Activated T-cell treated with anti-CD3 and anti-CD28 coated beads, Interleukin-2, amount 50 U/mL, for 4 hours (primary cell): ENCODE results near the gene POU6F1. TPM values are rescaled to one million over a fixed set of nuclear protein-coding genes. Genes with fewer than 3 reads are reported as not detected.

Source experiments
- ATAC-seq, 2 donors: fragments of 200-7000 bp; cut with Tn5 transposase; one replicate each; pipeline ENCODE4 v1.10.0; 2021
- DNase-seq: peaks from one replicate; pipeline ENCODE4 v3.0.0-alpha.2; 2020
- H3K27me3 Mint-ChIP-seq: one replicate; pipeline ENCODE4 v1.8.0; 2021; ENCODE audit warnings: low read depth, mixed read lengths
- H3K36me3 Mint-ChIP-seq: one replicate; pipeline ENCODE4 v1.8.0; 2022; ENCODE audit warnings: mixed read lengths; ENCODE audit not compliant: insufficient read depth
- H3K4me1 Mint-ChIP-seq: one replicate; pipeline ENCODE4 v1.8.0; 2021; ENCODE audit warnings: low read depth, mixed read lengths
- H3K4me3 Mint-ChIP-seq: one replicate; pipeline ENCODE4 v1.8.0; 2021; ENCODE audit warnings: mild to moderate bottlenecking, moderate library complexity, mixed read lengths
- H3K9me3 Mint-ChIP-seq: one replicate; pipeline ENCODE4 v1.8.0; 2021; ENCODE audit warnings: mixed read lengths
- total RNA-seq, 3 donors: library from RNA; stranded (reverse); gene quantifications; one replicate each; pipeline ENCODE4 v1.2.1, GENCODE V29; 2021

Gene POU6F1
- total RNA-seq, 3 donors from 2014 or later: 4.1 to 8.5 (median 7.2) TPM

GRCh38 chr12:51197736-51198567 lies 19.9 kb downstream of the POU6F1 start:
- no peaks in the 10 kb centered on the region for H3K9me3 Mint-ChIP-seq
- DNase-seq (no peak), ATAC-seq (no peak)
- H3K36me3 Mint-ChIP-seq: no peaks in the 10 kb centered on the region
- peaks cover 10% of the 10 kb centered on the region for H3K4me1 Mint-ChIP-seq
- H3K27me3 Mint-ChIP-seq: no peaks in the 10 kb centered on the region
- no peak overlapping the region for H3K4me3 Mint-ChIP-seq

DNA sequence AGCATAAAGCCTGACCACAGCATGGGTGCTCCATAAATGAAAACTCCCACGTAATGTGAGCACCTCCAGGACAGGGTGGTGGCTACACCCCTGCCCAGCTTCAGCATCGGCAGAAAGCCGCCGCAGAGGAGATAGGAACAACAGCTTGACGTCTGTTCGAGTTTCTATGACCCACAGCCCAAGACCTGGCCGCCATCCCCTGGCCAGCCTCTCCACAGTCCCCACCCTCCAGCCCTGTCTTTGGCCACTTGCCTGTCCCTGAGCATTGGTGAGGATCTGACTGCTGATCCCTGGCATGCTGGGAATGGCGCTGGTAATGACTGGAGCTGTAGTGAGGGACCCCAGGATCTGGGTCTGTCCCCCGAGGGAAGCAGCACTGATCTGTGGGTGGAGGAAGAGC lies 21.3 kb downstream of the POU6F1 start:
- Mint-ChIP-seq H3K4me3 (no peak overlapping the region), H3K4me1 (peaks cover 5% of the 10 kb centered on the region), H3K27me3 (no peaks in the 10 kb centered on the region), H3K36me3 (peaks cover 5% of the 10 kb centered on the region), H3K9me3 (no peaks in the 10 kb centered on the region)
- ATAC-seq (no peak), DNase-seq (no peak)

DNA sequence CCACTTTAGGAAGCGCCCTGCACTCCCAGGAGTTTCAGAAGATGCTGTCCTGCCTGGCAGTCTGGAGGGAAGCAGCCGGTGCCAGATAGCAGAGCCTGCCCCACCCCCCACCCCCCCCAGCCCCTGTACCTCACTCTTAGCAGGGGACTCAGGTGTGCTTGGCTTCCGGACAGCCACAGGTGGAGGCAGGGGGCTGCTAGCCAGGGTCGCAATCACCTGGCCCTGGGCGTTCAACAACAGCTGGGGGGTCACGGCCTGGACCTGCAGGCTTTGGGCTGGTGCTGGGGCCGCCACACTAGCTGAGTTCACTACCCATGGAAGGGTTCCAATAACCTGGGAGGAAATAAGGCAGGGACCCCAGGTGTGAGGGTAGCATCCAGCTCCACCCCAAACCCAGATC lies 22.0 kb downstream of the POU6F1 start:
- Mint-ChIP-seq H3K4me1 (no peaks in the 10 kb centered on the region), H3K27me3 (no peaks in the 10 kb centered on the region), H3K4me3 (no peak overlapping the region), H3K36me3 (peaks cover 7% of the 10 kb centered on the region), H3K9me3 (no peaks in the 10 kb centered on the region)
- DNase-seq (no peak), ATAC-seq (no peak)

- Mint-ChIP-seq H3K4me1 (no peaks in the 10 kb centered on the region), H3K27me3 (no peaks in the 10 kb centered on the region), H3K4me3 (no peak overlapping the region), H3K9me3 (no peaks in the 10 kb centered on the region), H3K36me3 (peaks cover 12% of the 10 kb centered on the region)
- DNase-seq: no peak
- ATAC-seq: no peak
Observed at GRCh38 chr12:51192284-51192671, 25.6 kb downstream of the POU6F1 start.

DNA sequence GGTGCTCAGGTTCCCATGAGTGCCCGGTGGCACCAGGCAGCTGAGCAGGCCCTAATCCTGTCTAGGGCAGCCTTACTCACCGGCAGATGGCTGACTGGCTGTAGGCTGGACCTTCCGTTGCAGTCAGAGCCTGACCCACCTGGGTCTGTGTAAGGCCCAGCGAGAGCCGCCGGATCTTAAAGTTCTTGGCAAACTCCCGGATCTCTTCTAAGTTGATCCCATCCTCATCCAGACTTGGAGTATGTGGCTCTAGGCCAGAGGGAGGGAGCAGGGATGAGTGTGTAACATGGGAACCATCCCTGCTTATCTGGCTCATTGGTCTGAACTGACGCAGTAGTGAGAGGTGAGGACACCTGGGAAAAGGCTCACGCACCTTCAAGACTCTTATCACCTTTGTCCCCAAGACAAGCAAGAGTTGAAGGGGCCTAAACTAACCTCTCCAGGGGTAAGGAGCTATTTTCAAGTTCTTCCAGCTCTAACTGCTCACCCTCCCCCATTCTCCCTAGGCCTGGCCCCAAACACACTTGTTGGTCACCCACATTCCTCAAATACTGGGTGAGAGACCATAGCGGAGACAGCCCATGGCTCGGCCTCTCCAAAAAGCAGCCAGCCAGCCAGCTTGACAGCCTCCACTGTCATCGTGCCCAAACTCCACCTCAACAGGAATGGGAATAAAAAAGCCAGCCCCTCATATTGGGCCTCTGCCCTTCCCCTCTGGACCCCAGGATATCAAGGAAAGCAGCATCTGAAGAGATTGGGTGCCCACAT lies 26.2 kb downstream of the POU6F1 start:
- Mint-ChIP-seq H3K4me3 (no peak overlapping the region), H3K27me3 (no peaks in the 10 kb centered on the region), H3K4me1 (no peaks in the 10 kb centered on the region), H3K36me3 (peaks cover 12% of the 10 kb centered on the region), H3K9me3 (no peaks in the 10 kb centered on the region)
- ATAC-seq: no peak
- DNase-seq: no peak

DNA sequence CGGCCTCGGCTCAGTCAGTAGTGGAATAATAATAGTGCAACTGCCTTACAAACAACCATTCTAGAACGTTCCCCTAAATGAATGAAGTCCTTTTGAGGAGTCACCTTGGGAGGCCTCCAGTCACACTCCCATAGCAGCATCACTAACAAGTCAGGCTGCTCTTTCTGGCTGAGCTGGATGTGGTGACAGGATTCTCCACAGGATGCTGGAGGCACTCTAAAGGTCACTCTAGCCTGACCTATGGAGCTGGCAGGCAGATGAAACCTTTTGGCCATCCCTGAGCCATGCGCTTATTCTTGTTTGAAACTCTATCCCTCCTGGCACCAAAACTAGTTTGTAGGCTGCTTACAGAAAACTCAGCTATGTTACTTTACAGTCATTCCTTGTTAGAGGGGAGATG lies 27.0 kb downstream of the POU6F1 start:
- peaks cover 12% of the 10 kb centered on the region for H3K36me3 Mint-ChIP-seq
- DNase-seq (no peak), ATAC-seq (no peak)
- no peak overlapping the region for H3K4me3 Mint-ChIP-seq
- no peaks in the 10 kb centered on the region for H3K27me3 Mint-ChIP-seq
- no peaks in the 10 kb centered on the region for H3K4me1 Mint-ChIP-seq
- H3K9me3 Mint-ChIP-seq: no peaks in the 10 kb centered on the region

DNA sequence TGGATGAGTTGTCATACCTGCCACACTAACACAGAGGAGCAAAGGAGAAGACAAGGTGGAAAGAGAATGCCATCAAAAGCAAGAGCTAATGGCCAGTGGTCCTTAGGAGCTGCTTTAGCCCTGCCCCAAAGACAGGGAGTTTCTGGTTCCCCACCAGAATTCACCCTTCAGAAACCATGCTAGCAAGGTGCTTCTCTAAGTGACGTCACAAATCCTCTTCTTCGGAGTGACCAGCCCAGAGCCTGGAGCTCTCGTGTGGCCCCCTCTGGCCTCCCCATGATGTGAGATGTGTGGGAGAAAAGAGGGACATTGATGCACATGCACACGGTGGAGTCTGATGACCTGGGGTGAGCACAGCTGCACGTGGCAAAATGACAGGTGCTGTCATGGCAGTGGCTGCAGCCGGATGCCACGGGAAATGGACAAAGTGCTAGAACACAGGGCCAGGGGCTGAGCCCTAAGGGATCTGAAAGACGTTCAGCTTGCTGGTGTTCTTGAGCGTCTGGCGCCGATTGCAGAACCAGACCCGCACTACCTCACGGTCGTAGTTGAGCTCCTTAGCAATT lies 28.0 kb downstream of the POU6F1 start:
- Mint-ChIP-seq H3K36me3 (peaks cover 12% of the 10 kb centered on the region), H3K4me1 (no peaks in the 10 kb centered on the region)
- ATAC-seq: no peak

DNA sequence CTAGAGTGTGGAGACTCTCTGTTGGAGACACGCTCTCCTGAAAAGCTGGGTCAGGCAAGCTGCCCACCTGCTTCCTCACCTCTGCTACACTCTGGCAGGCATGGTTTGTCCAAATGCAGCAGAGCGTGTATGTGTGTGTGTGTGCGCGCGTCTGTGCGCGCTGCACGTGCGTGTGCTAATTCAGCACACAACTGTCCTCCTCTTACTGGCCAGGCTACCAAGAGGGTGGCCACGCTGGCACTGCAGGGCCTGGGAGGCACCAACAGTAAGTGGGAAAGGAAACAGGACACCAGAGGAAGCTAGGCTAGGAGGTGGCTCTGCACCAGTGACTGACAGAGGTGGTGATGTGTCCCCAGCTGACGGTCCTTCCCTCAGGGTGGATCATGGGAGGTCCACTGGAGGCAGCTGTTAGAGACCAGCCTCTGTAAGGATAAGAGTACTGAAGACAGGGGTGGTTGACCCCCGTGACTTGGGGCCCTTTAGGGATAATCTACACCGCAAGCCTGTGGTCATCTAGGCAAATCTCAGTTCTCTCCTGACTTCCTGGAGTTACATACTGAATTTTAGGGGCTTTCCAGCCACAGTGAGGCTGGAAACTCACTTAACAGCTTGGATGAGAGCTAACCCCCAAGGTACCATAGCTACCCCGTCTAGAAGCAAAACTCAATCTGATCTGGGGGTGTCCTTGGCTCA lies 29.4 kb downstream of the POU6F1 start:
- DNase-seq (no peak), ATAC-seq (no peak)
- no peaks in the 10 kb centered on the region for H3K27me3 Mint-ChIP-seq
- H3K9me3 Mint-ChIP-seq: no peaks in the 10 kb centered on the region
- no peaks in the 10 kb centered on the region for H3K4me1 Mint-ChIP-seq
- H3K4me3 Mint-ChIP-seq: no peak overlapping the region
- peaks cover 12% of the 10 kb centered on the region for H3K36me3 Mint-ChIP-seq

More for the DNA sequence above, 28.0 kb downstream of the POU6F1 start:
- Mint-ChIP-seq H3K9me3 (no peaks in the 10 kb centered on the region), H3K27me3 (no peaks in the 10 kb centered on the region), H3K4me3 (no peak overlapping the region)
- DNase-seq: no peak

DNA sequence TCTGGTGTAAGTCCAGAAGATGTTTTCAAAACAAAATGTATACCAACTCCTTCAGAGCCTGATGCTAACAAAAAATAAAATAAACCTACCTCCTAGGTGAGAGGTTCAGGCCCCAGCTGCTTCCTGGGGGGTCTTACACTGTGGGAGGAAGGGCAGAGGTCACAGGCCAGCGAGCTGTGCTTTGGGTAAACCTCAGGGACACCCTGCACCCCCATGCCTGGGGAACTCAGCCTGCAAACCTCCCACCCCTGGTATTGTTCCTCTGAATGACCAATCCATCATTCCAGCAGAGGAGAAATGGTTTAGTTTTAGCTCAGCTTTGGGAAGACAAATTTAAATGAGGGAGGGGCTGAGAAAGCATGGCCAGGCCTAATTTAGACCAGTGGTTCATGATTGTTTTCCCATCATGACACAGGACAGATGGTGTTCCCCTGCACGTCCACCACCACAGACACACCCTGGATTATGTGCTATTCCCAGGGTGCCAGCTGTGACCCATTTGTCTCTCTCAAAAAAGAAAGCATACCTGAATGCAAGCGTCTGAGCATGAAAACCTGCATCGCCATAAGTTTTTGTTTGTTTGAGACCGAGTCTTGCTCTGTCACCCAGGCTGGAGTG lies 30.4 kb downstream of the POU6F1 start:
- H3K27me3 Mint-ChIP-seq: no peaks in the 10 kb centered on the region
- DNase-seq (no peak), ATAC-seq (no peak)
- H3K9me3 Mint-ChIP-seq: no peaks in the 10 kb centered on the region
- H3K4me3 Mint-ChIP-seq: no peak overlapping the region
- H3K36me3 Mint-ChIP-seq: peaks cover 12% of the 10 kb centered on the region
- H3K4me1 Mint-ChIP-seq: no peaks in the 10 kb centered on the region

DNA sequence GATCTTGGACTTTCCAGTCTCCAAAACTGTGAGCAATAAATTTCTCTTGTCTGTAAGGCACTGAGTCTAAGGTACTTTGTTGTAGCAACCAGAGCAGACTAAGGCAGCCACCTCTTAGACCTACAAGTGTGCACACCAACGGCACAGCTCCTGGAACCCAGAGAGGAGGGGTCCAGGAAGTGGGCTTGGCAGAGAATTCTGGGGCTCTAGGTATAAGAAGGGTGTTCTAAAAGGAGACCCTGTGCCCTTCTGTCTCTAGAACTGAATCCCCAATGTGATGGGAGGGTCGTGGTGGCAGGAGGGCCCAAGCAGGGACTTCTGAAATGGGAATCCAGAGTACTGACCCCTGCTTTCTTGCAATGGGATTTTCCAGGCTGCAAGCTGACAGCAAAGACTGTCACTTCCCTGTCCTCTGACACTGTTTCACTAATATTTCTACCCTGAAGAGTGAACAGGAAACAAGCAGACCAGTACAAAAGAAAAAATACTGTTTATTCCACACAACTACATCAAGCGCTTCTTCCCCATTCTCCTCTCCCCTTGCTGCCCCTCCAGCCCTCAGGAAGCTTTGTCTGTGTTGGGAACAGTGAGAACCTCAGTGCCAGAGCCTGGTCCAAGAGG lies 31.3 kb downstream of the POU6F1 start:
- H3K36me3 Mint-ChIP-seq: peaks cover 7% of the 10 kb centered on the region
- H3K4me3 Mint-ChIP-seq: no peak overlapping the region
- DNase-seq (no peak), ATAC-seq (no peak)
- H3K9me3 Mint-ChIP-seq: no peaks in the 10 kb centered on the region
- H3K27me3 Mint-ChIP-seq: no peaks in the 10 kb centered on the region
- no peaks in the 10 kb centered on the region for H3K4me1 Mint-ChIP-seq

DNA sequence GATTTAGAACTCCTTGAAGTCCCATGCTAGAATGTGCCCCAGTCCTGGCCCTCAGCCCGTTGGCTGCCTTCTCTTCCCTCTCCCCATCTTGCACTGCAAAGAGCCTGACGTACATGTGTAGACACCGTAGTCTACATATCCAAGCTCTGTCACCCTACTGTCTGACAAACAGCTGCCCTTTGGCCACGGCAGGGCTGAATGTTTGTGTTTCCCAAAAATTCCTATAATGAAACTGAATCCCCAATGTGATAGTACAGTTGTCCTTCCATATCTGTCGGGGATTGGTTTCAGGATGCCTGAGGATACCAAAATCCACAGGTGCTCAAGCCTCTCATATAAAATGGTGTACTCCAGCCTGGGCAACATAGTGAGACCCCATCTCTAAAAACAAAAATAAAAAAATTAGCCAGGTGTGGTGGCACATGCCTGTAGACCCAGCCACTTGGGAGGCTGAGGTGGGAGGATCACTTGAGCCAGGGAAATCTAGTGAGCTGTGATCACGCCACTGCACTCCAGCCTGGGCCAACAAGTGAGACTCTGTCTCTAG lies 32.6 kb downstream of the POU6F1 start:
- H3K4me3 Mint-ChIP-seq: no peak overlapping the region
- no peaks in the 10 kb centered on the region for H3K4me1 Mint-ChIP-seq
- DNase-seq (no peak), ATAC-seq (no peak)
- no peaks in the 10 kb centered on the region for H3K27me3 Mint-ChIP-seq
- H3K9me3 Mint-ChIP-seq: no peaks in the 10 kb centered on the region
- peaks cover under 1% of the 10 kb centered on the region for H3K36me3 Mint-ChIP-seq

DNA sequence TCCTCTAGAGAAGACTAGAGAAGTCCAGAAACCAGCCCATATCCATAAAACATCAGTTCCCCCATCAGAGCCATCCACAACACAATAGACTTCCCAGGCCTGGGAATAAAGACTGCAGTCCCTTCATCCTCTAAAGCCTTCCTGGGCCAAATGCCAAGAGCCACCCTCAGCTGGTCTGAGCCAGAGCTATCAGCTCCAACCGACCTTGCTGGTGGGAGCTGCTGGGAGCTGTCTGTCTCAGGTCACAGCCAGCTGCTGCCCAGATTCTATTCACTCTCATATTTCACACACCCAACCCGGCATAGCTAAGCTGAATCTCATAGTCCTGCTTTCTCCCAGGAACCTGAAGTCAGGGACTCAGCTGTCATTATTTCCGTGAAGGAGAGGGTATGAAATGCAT lies 34.0 kb downstream of the POU6F1 start:
- no peaks in the 10 kb centered on the region for H3K9me3 Mint-ChIP-seq
- no peak overlapping the region for H3K4me3 Mint-ChIP-seq
- no peaks in the 10 kb centered on the region for H3K36me3 Mint-ChIP-seq
- H3K27me3 Mint-ChIP-seq: no peaks in the 10 kb centered on the region
- no peaks in the 10 kb centered on the region for H3K4me1 Mint-ChIP-seq
- DNase-seq: no peak
- ATAC-seq: no peak

DNA sequence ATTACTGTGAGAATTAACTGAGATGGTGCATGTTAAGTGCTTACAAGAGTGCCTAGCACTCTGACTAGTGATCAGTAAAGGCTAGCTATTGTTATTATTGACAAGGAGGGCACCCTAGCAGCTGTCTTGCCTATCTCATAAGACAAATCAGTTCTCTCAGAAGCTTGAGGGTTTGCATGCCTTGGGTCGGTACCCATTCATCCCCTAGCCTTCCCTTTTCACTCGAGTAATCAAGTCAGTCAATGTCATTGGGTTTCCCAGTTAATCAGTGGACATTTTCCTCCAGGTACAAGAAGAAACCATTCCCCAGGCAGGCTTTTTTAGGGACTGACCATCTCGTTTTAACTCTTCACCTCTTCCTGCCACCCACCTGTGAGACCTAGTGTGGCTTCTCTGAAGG lies 34.5 kb downstream of the POU6F1 start:
- Mint-ChIP-seq H3K4me3 (no peak overlapping the region), H3K9me3 (no peaks in the 10 kb centered on the region)

More for the DNA sequence above, 34.5 kb downstream of the POU6F1 start:
- ATAC-seq (no peak), DNase-seq (no peak)
- H3K4me1 Mint-ChIP-seq: no peaks in the 10 kb centered on the region
- H3K36me3 Mint-ChIP-seq: no peaks in the 10 kb centered on the region
- no peaks in the 10 kb centered on the region for H3K27me3 Mint-ChIP-seq
